Stimulated activated CD4-positive, alpha-beta T cell treated with anti-CD3 and anti-CD28 coated beads, Interleukin-15, amount 100 ng/mL, for 48 hours (primary cell): ENCODE measurements around the gene ELAPOR2.
"Not testable (repeated sequence)": the region's sequence is repeated elsewhere in the genome, so short reads cannot be mapped to it uniquely, and the experiment has no call there.

Source experiments
- DNase-seq, 2 donors: peaks; one replicate each; pipeline ENCODE4 v3.0.0-alpha.2; 2020; ENCODE audit warnings: low read depth in 2 of 2

ELAPOR2 gene

GRCh38 chr7:87041586-87041985 is 17.9 kb downstream of the ELAPOR2 start:
- not testable (repeated sequence) for DNase-seq

DNA sequence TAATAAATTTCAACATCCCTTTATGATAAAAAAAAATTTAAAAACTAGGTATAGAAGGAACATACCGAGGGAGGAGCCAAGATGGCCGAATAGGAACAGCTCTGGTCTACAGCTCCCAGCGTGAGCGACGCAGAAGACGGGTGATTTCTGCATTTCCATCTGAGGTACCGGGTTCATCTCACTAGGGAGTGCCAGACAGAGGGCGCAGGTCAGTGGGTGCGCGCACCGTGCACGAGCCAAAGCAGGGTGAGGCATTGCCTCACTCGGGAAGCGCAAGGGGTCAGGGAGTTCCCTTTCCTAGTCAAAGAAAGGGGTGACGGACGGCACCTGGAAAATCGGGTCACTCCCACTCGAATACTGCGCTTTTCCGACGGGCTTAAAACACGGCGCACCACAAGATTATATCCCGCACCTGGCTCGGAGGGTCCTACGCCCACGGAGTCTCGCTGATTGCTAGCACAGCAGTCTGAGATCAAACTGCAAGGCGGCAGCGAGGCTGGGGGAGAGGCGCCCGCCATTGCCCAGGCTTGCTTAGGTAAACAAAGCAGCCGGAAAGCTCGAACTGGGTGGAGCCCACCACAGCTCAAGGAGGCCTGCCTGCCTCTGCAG is 19.7 kb downstream of the ELAPOR2 start:
- not testable (repeated sequence) for DNase-seq

- DNase-seq: no peak
These were observed 20.3 kb downstream of the ELAPOR2 start for GRCh38 chr7:87038993-87039690.

DNA sequence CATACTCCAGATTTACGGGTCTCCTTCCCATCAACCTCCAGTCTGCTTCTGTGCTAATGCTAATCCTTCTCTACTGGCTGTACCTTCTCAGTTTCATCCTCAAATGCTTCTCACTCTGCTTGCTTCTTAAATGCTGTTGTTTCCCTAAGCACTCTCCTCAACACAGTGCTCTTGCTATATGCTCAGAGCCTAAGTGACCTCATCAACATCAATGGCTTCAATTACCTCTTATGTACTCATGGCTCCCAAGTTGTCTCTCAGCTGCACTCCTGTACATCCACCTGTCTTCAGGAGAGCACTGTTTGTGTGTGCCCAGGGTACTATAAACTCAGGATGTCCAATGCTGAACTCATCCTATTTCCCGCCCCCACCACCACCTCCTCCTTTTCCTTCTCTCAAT is 22.5 kb downstream of the ELAPOR2 start:
- no peak for DNase-seq

DNA sequence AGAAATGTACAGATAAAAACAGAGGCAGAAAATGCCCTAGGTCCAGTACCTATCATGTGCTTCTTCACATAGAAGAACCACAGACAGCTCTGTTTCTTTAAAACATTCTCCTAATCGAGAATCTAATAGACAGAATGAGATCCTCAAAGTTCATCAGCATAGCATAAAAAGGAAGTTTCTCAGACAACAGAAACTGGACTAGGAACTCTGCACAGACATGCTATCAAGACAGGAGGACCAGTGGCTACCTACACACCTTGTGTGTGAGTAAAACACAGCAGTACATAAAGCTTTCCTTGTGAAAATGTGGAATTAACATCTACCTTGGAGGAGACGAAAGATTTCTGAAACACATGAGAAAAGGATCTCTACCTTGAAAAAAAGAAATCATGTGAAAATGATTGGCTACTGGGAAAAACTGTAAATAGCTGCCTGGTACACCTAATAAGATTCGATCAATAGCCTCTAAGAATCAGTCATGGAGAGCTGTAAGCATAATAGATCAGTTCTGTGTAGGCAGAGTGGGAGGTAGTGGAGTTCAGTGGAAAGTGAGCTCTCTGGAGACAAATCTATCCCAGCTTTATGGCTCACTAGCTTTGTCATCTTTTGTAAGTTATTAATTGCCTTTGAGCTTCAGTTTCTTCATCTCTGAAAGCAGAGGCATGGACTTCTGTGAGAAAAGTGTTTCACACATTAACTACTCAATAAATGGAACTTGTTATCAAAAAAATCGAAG is 26.7 kb downstream of the ELAPOR2 start:
- DNase-seq: no peak

DNA sequence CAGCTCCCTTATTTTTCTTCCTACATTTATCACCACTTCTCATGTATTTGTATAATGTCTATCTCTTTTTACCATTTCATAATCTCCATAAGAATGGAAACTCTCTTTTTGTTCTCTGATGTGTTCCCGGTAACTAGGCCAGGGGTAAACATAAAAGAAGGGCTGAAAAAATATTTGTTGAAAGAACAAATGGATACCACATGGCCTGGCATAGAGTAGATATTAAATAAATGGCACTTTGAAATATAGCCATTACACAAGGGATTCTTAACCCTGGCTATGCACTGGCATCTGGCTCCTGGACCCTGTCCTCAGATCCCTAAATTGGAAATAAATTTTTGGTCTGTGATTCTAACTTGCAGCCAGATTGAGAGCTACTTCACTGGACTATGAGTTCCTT is 30.4 kb downstream of the ELAPOR2 start:
- no peak for DNase-seq

GRCh38 chr7:87028636-87029035 is 30.8 kb downstream of the ELAPOR2 start:
- no peak for DNase-seq

- DNase-seq: no peak
These were observed 31.6 kb downstream of the ELAPOR2 start for GRCh38 chr7:87027900-87028299.

GRCh38 chr7:87021285-87021684 is 38.2 kb downstream of the ELAPOR2 start:
- DNase-seq: no peak

GRCh38 chr7:87016606-87017005 is 42.8 kb downstream of the ELAPOR2 start:
- no peak for DNase-seq

- no peak for DNase-seq
These were observed 45.6 kb downstream of the ELAPOR2 start for GRCh38 chr7:87013840-87014190.

- DNase-seq: no peak
These were observed 46.2 kb downstream of the ELAPOR2 start for GRCh38 chr7:87013136-87013839.
